Endodermal cell (in vitro differentiated cells): ENCODE results near the gene ELP4. TPM values are rescaled to one million over a fixed set of nuclear protein-coding genes. Genes with fewer than 3 reads are reported as not detected.

Source experiments
- DNase-seq: peaks from one replicate; pipeline ENCODE4 v3.0.0-alpha.2; 2017
- H3K27ac ChIP-seq: 2 replicates; pipeline ENCODE4 v1.5.1; 2013; ENCODE audit warnings: mild to moderate bottlenecking, low read depth, low read length, moderate library complexity
- H3K27me3 ChIP-seq: 2 replicates; pipeline ENCODE4 v1.6.1; 2013; ENCODE audit warnings: mild to moderate bottlenecking, low read length, moderate library complexity; ENCODE audit not compliant: insufficient read depth, control insufficient read depth, poor library complexity, severe bottlenecking
- H3K36me3 ChIP-seq: 2 replicates; pipeline ENCODE4 v1.7.0; 2013; ENCODE audit warnings: mild to moderate bottlenecking, low read length, moderate library complexity; ENCODE audit not compliant: control insufficient read depth, insufficient read depth
- H3K4me1 ChIP-seq: one replicate; pipeline ENCODE4 v1.7.0; 2013; ENCODE audit warnings: low read length; ENCODE audit not compliant: control insufficient read depth, insufficient read depth
- H3K4me3 ChIP-seq: 2 replicates; pipeline ENCODE4 v1.5.1; 2013; ENCODE audit warnings: mild to moderate bottlenecking, low read length, moderate library complexity
- H3K9ac ChIP-seq: 2 replicates; pipeline ENCODE4 v1.6.1; 2013; ENCODE audit warnings: mild to moderate bottlenecking, low read length, moderate library complexity; ENCODE audit not compliant: poor library complexity, severe bottlenecking; ENCODE audit errors: extremely low read depth
- H3K9me3 ChIP-seq: 2 replicates; pipeline ENCODE4 v1.6.1; 2013; ENCODE audit warnings: mild to moderate bottlenecking, low read length, moderate library complexity; ENCODE audit not compliant: control insufficient read depth
- H3K27ac Mint-ChIP-seq: 2 replicates; pipeline ENCODE4 v1.8.0; 2020; ENCODE audit warnings: mixed read lengths
- H3K27me3 Mint-ChIP-seq: 2 replicates; pipeline ENCODE4 v1.8.0; 2021; ENCODE audit warnings: mild to moderate bottlenecking, mixed read lengths; ENCODE audit not compliant: insufficient read depth
- H3K36me3 Mint-ChIP-seq: 2 replicates; pipeline ENCODE4 v1.8.0; 2020; ENCODE audit warnings: low read depth, mixed read lengths
- H3K4me1 Mint-ChIP-seq: 2 replicates; pipeline ENCODE4 v1.8.0; 2020; ENCODE audit warnings: mixed read lengths
- H3K4me3 Mint-ChIP-seq: 2 replicates; pipeline ENCODE4 v1.8.0; 2020; ENCODE audit warnings: mild to moderate bottlenecking, moderate library complexity, mixed read lengths
- H3K9me3 Mint-ChIP-seq: 2 replicates; pipeline ENCODE4 v1.8.0; 2020; ENCODE audit warnings: mild to moderate bottlenecking, mixed read lengths
- WGBS, 2 experiments: methylation state at CpG; one replicate each; pipeline versions ENCODE4 v1.1.5 to v1.1.7; 2013; ENCODE audit warnings: missing lambda C conversion rate in 2 of 2, mixed read lengths in 1 of 2; ENCODE audit not compliant: insufficient coverage in 1 of 2, insufficient read length in 1 of 2; 5-methylcytosine and 5-hydroxymethylcytosine counted together
- total RNA-seq, 2 donors: library from RNA; stranded (reverse); fragmentation: NEBNext Ultra II Directional in 1 of 2; extraction: Animal tissue kit (Norgen Biotek cat#: 25700) in 1 of 2; gene quantifications; 2 replicates in 1 of 2; 3 replicates in 1 of 2; pipeline ENCODE4 v1.2.1, GENCODE V29; 2021
- TF ChIP-seq, protein P1 (sequence below): fragments of 200-600 bp; sonication (generic); conservative IDR thresholded peaks from 2 replicates; pipeline ENCODE4 v1.5.0; 2021; ENCODE audit warnings: antibody characterized with exemption, mild to moderate bottlenecking

ELP4 gene
- total RNA-seq, 2 donors from 2014 or later, result 19.1 to 25.2 TPM

DNA sequence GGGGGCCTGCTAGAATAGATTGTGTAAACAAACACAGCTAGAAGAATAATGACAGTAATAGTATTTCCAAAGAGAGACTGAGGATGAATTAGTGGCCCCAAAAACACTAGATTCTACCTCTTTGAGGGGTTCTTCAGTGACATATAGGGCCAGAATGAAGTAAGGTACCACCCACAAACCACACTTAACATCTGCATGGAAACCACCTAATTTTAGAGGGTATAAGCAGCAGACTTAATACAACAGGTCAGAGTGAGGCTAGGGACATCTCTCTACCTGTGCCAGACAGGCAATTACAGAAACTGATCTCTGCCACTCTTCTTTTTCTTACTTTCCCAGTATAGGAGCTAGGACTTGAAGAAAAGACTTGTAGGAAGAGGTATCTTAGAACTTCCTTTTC lies 20.1 kb downstream of the ELP4 start:
- Mint-ChIP-seq H3K36me3 (peaks cover 7% of the 10 kb centered on the region), H3K27ac (no peak overlapping the region), H3K4me1 (peaks cover 8% of the 10 kb centered on the region), H3K27me3 (no peaks in the 10 kb centered on the region), H3K4me3 (no peak overlapping the region), H3K9me3 (peaks cover 2% of the 10 kb centered on the region)
- H3K36me3 ChIP-seq, result no peaks in the 10 kb centered on the region
- TF ChIP-seq, protein P1, sequence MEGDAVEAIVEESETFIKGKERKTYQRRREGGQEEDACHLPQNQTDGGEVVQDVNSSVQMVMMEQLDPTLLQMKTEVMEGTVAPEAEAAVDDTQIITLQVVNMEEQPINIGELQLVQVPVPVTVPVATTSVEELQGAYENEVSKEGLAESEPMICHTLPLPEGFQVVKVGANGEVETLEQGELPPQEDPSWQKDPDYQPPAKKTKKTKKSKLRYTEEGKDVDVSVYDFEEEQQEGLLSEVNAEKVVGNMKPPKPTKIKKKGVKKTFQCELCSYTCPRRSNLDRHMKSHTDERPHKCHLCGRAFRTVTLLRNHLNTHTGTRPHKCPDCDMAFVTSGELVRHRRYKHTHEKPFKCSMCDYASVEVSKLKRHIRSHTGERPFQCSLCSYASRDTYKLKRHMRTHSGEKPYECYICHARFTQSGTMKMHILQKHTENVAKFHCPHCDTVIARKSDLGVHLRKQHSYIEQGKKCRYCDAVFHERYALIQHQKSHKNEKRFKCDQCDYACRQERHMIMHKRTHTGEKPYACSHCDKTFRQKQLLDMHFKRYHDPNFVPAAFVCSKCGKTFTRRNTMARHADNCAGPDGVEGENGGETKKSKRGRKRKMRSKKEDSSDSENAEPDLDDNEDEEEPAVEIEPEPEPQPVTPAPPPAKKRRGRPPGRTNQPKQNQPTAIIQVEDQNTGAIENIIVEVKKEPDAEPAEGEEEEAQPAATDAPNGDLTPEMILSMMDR, result no peak
- DNase-seq, result no peak
- no peak overlapping the region for H3K27ac ChIP-seq
- no peaks in the 10 kb centered on the region for H3K27me3 ChIP-seq
- H3K4me1 ChIP-seq, result peaks cover 3% of the 10 kb centered on the region
- H3K9ac ChIP-seq, result no peak overlapping the region
- peaks cover under 1% of the 10 kb centered on the region for H3K9me3 ChIP-seq
- no peak overlapping the region for H3K4me3 ChIP-seq

DNA sequence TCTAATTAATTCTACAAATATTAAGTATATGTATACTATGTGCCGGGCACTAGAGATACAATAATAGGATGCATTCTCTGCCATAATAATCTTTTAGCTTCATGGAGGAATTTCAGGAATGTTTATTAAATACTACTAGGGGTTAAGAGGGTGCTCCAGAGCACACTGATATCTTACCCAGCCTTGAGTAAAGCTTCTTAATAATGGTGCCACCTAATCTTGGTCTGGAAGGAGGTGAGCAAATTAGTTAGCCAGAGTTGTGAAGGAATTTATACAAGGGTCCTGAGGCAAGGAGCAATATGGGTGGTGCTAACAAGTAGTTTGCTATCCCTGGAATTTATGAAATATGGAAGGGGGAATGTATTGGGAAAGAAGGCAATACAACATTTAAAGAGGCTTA lies 21.7 kb downstream of the ELP4 start:
- H3K36me3 ChIP-seq, result no peaks in the 10 kb centered on the region
- Mint-ChIP-seq H3K9me3 (peaks cover 2% of the 10 kb centered on the region), H3K4me3 (no peak overlapping the region), H3K4me1 (peaks cover 5% of the 10 kb centered on the region), H3K27me3 (no peaks in the 10 kb centered on the region), H3K27ac (no peak overlapping the region), H3K36me3 (peaks cover 7% of the 10 kb centered on the region)
- no peaks in the 10 kb centered on the region for H3K9me3 ChIP-seq
- peaks cover 3% of the 10 kb centered on the region for H3K4me1 ChIP-seq
- no peak for DNase-seq
- no peak overlapping the region for H3K27ac ChIP-seq
- WGBS, 2 experiments, result no CpG with 5 or more reads among the region's 1 CpG
- H3K9ac ChIP-seq, result no peak overlapping the region
- H3K4me3 ChIP-seq, result no peak overlapping the region
- no peaks in the 10 kb centered on the region for H3K27me3 ChIP-seq
- TF ChIP-seq, protein P1, result no peak

DNA sequence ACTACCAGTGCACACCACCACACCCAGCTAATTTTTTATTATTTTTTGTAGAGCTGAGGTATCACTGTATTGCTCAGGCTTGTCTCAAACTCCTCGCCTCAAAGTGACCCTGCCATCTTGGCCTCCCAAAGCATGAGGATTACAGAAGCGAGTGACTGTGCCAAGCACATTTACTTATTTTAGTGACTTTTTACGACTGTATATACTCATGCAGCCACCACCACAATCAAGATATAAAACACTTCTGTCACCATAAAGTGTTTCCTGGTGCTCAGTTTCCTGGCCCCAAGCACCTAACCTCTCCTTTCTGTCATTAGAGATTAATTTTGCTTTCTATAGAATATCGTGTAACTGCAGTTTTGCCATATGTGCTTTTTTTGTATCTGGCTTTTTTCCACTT lies 25.9 kb downstream of the ELP4 start:
- peaks cover 3% of the 10 kb centered on the region for H3K4me1 ChIP-seq
- DNase-seq, result no peak
- WGBS, 2 experiments, result 91 to 93% methylated on average over 3 to 4 of the region's 4 CpGs
- no peaks in the 10 kb centered on the region for H3K27me3 Mint-ChIP-seq
- no peak overlapping the region for H3K4me3 ChIP-seq
- H3K27ac ChIP-seq, result no peak overlapping the region
- H3K36me3 Mint-ChIP-seq, result peaks cover 9% of the 10 kb centered on the region
- no peaks in the 10 kb centered on the region for H3K9me3 ChIP-seq
- H3K9ac ChIP-seq, result no peak overlapping the region
- H3K27ac Mint-ChIP-seq, result no peak overlapping the region
- no peaks in the 10 kb centered on the region for H3K36me3 ChIP-seq
- no peaks in the 10 kb centered on the region for H3K27me3 ChIP-seq
- H3K4me3 Mint-ChIP-seq, result no peak overlapping the region
- H3K4me1 Mint-ChIP-seq, result peaks cover 3% of the 10 kb centered on the region
- peaks cover 2% of the 10 kb centered on the region for H3K9me3 Mint-ChIP-seq
- TF ChIP-seq, protein P1, result no peak
